H1 (cell line): ENCODE measurements around the gene ZNF57.

Experiments
- EGR1 ChIP-seq: IDR thresholded peaks from 2 replicates; pipeline ENCODE4 v1.6.1; 2011; ENCODE audit warnings: low read depth, low read length, borderline replicate concordance
- EP300 ChIP-seq, 2 experiments: IDR thresholded peaks; 1 replicate in 1 of 2; 2 replicates in 1 of 2; pipeline ENCODE4 v1.6.1; 2011 to 2012; ENCODE audit warnings: low read depth in 2 of 2, low read length in 2 of 2, mild to moderate bottlenecking in 2 of 2, borderline replicate concordance in 1 of 2, inconsistent platforms in 1 of 2, moderate library complexity in 1 of 2
- NRF1 ChIP-seq: IDR thresholded peaks from 2 replicates; pipeline ENCODE4 v1.6.1; 2011; ENCODE audit warnings: mild to moderate bottlenecking, low read depth, low read length, improper control_type of control experiment
- POLR2A ChIP-seq, 2 experiments: IDR thresholded peaks; 1 replicate in 1 of 2; 2 replicates in 1 of 2; pipeline ENCODE4 v1.6.1; 2011; ENCODE audit warnings: low read depth in 2 of 2, low read length in 2 of 2, mild to moderate bottlenecking in 2 of 2; ENCODE audit errors: control extremely low read depth in 1 of 2
- RBBP5 ChIP-seq: IDR thresholded peaks from 2 replicates; pipeline ENCODE4 v1.7.1; 2012; ENCODE audit warnings: low read depth, mild to moderate bottlenecking, inconsistent platforms, low read length, moderate library complexity, borderline replicate concordance
- RXRA ChIP-seq: IDR thresholded peaks from 2 replicates; pipeline ENCODE4 v1.6.1; 2011; ENCODE audit warnings: low read depth, mild to moderate bottlenecking, low read length, moderate library complexity; ENCODE audit not compliant: insufficient read depth
- TAF1 ChIP-seq: IDR thresholded peaks from 2 replicates; pipeline ENCODE4 v1.6.1; 2011; ENCODE audit warnings: mild to moderate bottlenecking, low read depth, low read length
- ZNF274 ChIP-seq: IDR thresholded peaks from 2 replicates; pipeline ENCODE4 v1.7.0; 2012; ENCODE audit warnings: low read length, borderline replicate concordance; ENCODE audit errors: extremely low read depth
- TF ChIP-seq, protein P1 (sequence below), 3 experiments: IDR thresholded peaks; 1 replicate in 2 of 3; 2 replicates in 1 of 3; pipeline versions ENCODE4 v1.5.1 to v1.6.1; 2011; ENCODE audit warnings: low read length in 3 of 3, mild to moderate bottlenecking in 3 of 3, inconsistent platforms in 2 of 3, low read depth in 1 of 3, moderate library complexity in 1 of 3; ENCODE audit not compliant: insufficient read depth in 1 of 3; ENCODE audit errors: control extremely low read depth in 1 of 3
- TF ChIP-seq, protein P2 (sequence below): IDR thresholded peaks from 2 replicates; pipeline ENCODE4 v1.6.1; 2011; ENCODE audit warnings: low read depth, mild to moderate bottlenecking, low read length; ENCODE audit not compliant: insufficient read depth

DNA sequence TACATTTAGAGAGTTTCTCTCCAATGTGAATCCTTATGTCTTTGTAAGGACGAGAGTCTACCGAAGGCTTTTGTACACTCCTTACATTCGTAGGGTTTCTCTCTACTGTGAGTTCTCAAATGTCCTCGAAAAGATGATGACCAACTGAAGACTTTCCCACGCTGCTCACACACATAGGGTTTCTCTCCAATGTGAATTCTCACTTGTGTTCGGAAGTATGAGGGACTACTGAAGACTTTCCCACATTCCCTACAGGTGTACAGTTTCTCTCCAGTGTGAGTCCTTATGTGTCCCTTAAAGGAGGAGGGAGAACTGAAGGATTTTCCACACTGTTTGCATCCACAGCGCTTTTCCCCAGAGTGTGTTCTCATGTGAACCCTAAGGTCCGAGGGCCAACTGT is 4.0 kb upstream of the ZNF57 start:
- TF ChIP-seq TAF1: no peak
- TF ChIP-seq, protein P1, sequence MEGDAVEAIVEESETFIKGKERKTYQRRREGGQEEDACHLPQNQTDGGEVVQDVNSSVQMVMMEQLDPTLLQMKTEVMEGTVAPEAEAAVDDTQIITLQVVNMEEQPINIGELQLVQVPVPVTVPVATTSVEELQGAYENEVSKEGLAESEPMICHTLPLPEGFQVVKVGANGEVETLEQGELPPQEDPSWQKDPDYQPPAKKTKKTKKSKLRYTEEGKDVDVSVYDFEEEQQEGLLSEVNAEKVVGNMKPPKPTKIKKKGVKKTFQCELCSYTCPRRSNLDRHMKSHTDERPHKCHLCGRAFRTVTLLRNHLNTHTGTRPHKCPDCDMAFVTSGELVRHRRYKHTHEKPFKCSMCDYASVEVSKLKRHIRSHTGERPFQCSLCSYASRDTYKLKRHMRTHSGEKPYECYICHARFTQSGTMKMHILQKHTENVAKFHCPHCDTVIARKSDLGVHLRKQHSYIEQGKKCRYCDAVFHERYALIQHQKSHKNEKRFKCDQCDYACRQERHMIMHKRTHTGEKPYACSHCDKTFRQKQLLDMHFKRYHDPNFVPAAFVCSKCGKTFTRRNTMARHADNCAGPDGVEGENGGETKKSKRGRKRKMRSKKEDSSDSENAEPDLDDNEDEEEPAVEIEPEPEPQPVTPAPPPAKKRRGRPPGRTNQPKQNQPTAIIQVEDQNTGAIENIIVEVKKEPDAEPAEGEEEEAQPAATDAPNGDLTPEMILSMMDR (IDR thresholded peaks at IDR 0.05; ENCODE audit: control extremely low read depth in 1 of 3, insufficient read depth in 1 of 3, low read depth in 1 of 3, low read length in 3 of 3): no peak
- TF ChIP-seq, protein P2, sequence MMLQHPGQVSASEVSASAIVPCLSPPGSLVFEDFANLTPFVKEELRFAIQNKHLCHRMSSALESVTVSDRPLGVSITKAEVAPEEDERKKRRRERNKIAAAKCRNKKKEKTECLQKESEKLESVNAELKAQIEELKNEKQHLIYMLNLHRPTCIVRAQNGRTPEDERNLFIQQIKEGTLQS: no peak
- no peak for TF ChIP-seq EGR1
- no peak for TF ChIP-seq ZNF274
- TF ChIP-seq RBBP5: no peak
- no peak for TF ChIP-seq EP300 (IDR thresholded peaks at IDR 0.05; ENCODE audit: borderline replicate concordance in 1 of 2, low read depth in 2 of 2, low read length in 2 of 2)
- no peak for TF ChIP-seq POLR2A (IDR thresholded peaks at IDR 0.05; ENCODE audit: control extremely low read depth in 1 of 2, low read depth in 2 of 2, low read length in 2 of 2)
- TF ChIP-seq RXRA: no peak
- no peak for TF ChIP-seq NRF1
